ENCODE results near the gene SLC66A2.

SLC66A2 gene

DNA sequence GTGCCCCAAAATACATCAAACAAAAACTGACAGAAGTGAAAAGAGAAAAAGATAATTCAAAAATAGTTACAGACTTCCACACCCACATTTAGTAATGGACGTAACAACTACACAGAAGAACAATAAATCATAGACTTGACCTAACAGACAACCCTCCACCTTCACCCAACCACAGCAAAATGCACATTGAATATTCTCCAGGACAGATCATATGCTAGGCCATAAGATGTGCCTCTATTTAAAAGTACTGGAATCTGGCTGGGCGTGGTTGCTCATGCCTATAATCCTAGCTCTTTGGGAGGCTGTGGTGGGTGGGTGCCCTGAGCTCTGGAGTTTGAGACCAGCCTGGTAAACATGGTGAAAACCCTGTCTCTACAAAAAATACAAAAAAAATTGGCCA is 20.0 kb downstream of the SLC66A2 start:
- Histone ChIP-seq H3K27ac (ENCODE audit: low read depth, low read length) (no peak overlapping the region), H3F3A (ENCODE audit: insufficient read depth) (no peaks in the 10 kb centered on the region), H3K9me2 (replicated peaks; ENCODE audit: insufficient read depth, low read length) (no peaks in the 10 kb centered on the region), H4K20me1 (ENCODE audit: low read depth, low read length) (no peaks in the 10 kb centered on the region), H3K36me3 (ENCODE audit: low read length) (peaks cover 48% of the 10 kb centered on the region), H3K9ac (ENCODE audit: low read length) (no peak overlapping the region), H3K27me3 (ENCODE audit: low read length) (no peaks in the 10 kb centered on the region), H2AFZ (ENCODE audit: low read depth, low read length, severe bottlenecking) (no peak overlapping the region), H3K79me2 (ENCODE audit: insufficient read depth, low read length) (peaks cover 11% of the 10 kb centered on the region), H3K4me2 (ENCODE audit: low read depth, low read length, poor library complexity, severe bottlenecking) (no peak overlapping the region), H3K4me3 (ENCODE audit: insufficient read depth, low read length, poor library complexity, severe bottlenecking) (no peak overlapping the region), H3K9me3 (ENCODE audit: insufficient read depth, low read length) (peaks cover 42% of the 10 kb centered on the region; the same call in 1 of the 2 replicates)
- TF ChIP-seq, protein P1, sequence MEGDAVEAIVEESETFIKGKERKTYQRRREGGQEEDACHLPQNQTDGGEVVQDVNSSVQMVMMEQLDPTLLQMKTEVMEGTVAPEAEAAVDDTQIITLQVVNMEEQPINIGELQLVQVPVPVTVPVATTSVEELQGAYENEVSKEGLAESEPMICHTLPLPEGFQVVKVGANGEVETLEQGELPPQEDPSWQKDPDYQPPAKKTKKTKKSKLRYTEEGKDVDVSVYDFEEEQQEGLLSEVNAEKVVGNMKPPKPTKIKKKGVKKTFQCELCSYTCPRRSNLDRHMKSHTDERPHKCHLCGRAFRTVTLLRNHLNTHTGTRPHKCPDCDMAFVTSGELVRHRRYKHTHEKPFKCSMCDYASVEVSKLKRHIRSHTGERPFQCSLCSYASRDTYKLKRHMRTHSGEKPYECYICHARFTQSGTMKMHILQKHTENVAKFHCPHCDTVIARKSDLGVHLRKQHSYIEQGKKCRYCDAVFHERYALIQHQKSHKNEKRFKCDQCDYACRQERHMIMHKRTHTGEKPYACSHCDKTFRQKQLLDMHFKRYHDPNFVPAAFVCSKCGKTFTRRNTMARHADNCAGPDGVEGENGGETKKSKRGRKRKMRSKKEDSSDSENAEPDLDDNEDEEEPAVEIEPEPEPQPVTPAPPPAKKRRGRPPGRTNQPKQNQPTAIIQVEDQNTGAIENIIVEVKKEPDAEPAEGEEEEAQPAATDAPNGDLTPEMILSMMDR (IDR thresholded peaks at IDR 0.05; ENCODE audit: insufficient read depth, low read length, poor library complexity, severe bottlenecking) = no peak
- no peak for TF ChIP-seq EZH2phosphoT487 (conservative IDR thresholded peaks at IDR 0.05; ENCODE audit: low read length)

DNA sequence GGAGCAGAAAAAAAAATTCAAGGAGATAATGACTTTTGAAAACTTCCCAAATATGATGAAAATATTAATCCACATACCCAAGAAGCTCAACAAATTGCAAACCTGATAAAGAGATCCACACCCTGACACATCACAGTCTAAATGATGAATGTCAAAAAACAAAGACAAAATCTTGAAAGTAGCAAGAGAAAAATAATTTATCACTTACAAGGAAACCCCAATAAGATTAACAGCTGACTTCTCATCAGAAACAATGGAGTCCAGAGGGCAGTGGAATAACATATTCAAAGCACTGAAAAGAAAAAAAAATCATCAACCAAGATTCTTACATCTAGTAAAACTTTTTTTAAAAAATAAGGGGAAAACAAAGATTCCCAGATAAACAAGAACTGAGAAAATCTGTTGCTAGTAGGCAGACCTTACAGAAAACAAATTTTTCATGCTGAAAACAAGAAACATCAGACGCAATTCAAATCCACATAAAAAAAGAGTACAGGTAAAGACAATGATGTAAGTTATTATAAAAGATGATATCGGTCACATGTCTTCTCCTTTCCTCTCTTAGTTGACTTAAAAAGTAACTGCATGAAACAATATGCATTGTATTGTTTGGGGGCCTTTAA is 21.3 kb downstream of the SLC66A2 start:
- Histone ChIP-seq H3K4me3 (ENCODE audit: insufficient read depth, low read length, poor library complexity, severe bottlenecking) (no peak overlapping the region), H3K9ac (ENCODE audit: low read length) (no peak overlapping the region), H3K79me2 (ENCODE audit: insufficient read depth, low read length) (no peaks in the 10 kb centered on the region; the same call in 1 of the 2 replicates), H2AFZ (ENCODE audit: low read depth, low read length, severe bottlenecking) (no peak overlapping the region), H3K4me2 (ENCODE audit: low read depth, low read length, poor library complexity, severe bottlenecking) (no peak overlapping the region), H3F3A (ENCODE audit: insufficient read depth) (no peaks in the 10 kb centered on the region), H3K27ac (ENCODE audit: low read depth, low read length) (no peak overlapping the region), H3K36me3 (ENCODE audit: low read length) (peaks cover 48% of the 10 kb centered on the region), H4K20me1 (ENCODE audit: low read depth, low read length) (no peaks in the 10 kb centered on the region), H3K9me3 (ENCODE audit: insufficient read depth, low read length) (peaks cover 42% of the 10 kb centered on the region; the same call in 1 of the 2 replicates), H3K27me3 (ENCODE audit: low read length) (no peaks in the 10 kb centered on the region), H3K9me2 (replicated peaks; ENCODE audit: insufficient read depth, low read length) (no peaks in the 10 kb centered on the region)
- no peak for TF ChIP-seq EZH2phosphoT487 (conservative IDR thresholded peaks at IDR 0.05; ENCODE audit: low read length)
- TF ChIP-seq, protein P1 (IDR thresholded peaks at IDR 0.05; ENCODE audit: insufficient read depth, low read length, poor library complexity, severe bottlenecking) = no peak

DNA sequence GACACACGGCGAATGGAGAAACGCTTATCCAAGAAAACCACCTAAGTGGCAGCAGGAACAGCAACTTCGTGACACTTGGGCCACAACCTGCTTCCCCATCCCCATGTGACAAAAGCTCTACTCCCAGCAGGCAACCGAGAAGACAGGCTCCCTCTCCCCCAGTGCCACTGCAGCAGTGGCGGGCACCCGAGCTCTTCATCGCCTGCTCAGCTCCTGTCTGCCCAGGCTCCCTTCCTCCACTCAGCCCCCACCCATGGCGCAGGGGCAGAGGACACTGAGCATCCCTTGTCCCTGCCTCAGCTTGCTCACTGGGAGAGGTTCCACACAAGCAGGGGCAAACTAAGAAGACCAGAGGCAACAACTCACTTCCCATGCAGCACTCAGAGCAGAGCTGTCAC is 22.9 kb downstream of the SLC66A2 start:
- Histone ChIP-seq H3F3A (ENCODE audit: insufficient read depth) (no peaks in the 10 kb centered on the region; the same call in 1 of the 2 replicates), H2AFZ (ENCODE audit: low read depth, low read length, severe bottlenecking) (no peak overlapping the region), H3K79me2 (ENCODE audit: insufficient read depth, low read length) (no peaks in the 10 kb centered on the region; the same call in 1 of the 2 replicates), H3K9ac (ENCODE audit: low read length) (no peak overlapping the region), H4K20me1 (ENCODE audit: low read depth, low read length) (no peaks in the 10 kb centered on the region), H3K27ac (ENCODE audit: low read depth, low read length) (no peak overlapping the region), H3K9me3 (ENCODE audit: insufficient read depth, low read length) (peaks cover 38% of the 10 kb centered on the region; the same call in 1 of the 2 replicates), H3K4me3 (ENCODE audit: insufficient read depth, low read length, poor library complexity, severe bottlenecking) (no peak overlapping the region), H3K36me3 (ENCODE audit: low read length) (peaks cover 42% of the 10 kb centered on the region), H3K27me3 (ENCODE audit: low read length) (no peaks in the 10 kb centered on the region), H3K4me2 (ENCODE audit: low read depth, low read length, poor library complexity, severe bottlenecking) (no peak overlapping the region), H3K9me2 (replicated peaks; ENCODE audit: insufficient read depth, low read length) (no peaks in the 10 kb centered on the region)
- no peak for TF ChIP-seq EZH2phosphoT487 (conservative IDR thresholded peaks at IDR 0.05; ENCODE audit: low read length)
- TF ChIP-seq, protein P1 (IDR thresholded peaks at IDR 0.05; ENCODE audit: insufficient read depth, low read length, poor library complexity, severe bottlenecking) = no peak

All from SU-DHL-6 (cell line).